Hematopoietic multipotent progenitor cell treated with erythropoietin and hydrocortisone succinate and interleukin-3 and kit ligand, for 17 days (in vitro differentiated cells): ENCODE results near the gene CAPN15.
A peak's percentile ranks its signal among the peaks of the same experiment; 100 is the strongest.

ENCODE experiments used
- DNase-seq: peaks from one replicate; pipeline ENCODE4 v3.0.0-alpha.2; 2015; ENCODE audit warnings: low spot score

CAPN15 gene

GRCh38 chr16:525520-526180 lies 1.9 kb upstream of the CAPN15 start:
- no peak for DNase-seq

- peak; percentile 50 for DNase-seq
Measured at GRCh38 chr16:526181-527014, 1.1 kb upstream of the CAPN15 start.

- peak; percentile 63 for DNase-seq
Measured at GRCh38 chr16:528111-529011, 849 bp downstream of the CAPN15 start.

GRCh38 chr16:529012-529575 lies 1.6 kb downstream of the CAPN15 start:
- DNase-seq = no peak

GRCh38 chr16:530111-530817 lies 2.8 kb downstream of the CAPN15 start:
- DNase-seq = no peak

- DNase-seq = no peak
Measured at GRCh38 chr16:531494-532125, 4.1 kb downstream of the CAPN15 start.

- DNase-seq = no peak
Measured at GRCh38 chr16:533391-534123, 6.0 kb downstream of the CAPN15 start.

GRCh38 chr16:534135-534534 lies 6.6 kb downstream of the CAPN15 start:
- no peak for DNase-seq

GRCh38 chr16:534856-535445 lies 7.4 kb downstream of the CAPN15 start:
- no peak for DNase-seq

GRCh38 chr16:535446-536405 lies 8.2 kb downstream of the CAPN15 start:
- peak; percentile 79 for DNase-seq

GRCh38 chr16:536746-537145 lies 9.2 kb downstream of the CAPN15 start:
- DNase-seq = no peak

- no peak for DNase-seq
Measured at GRCh38 chr16:537415-538335, 10.2 kb downstream of the CAPN15 start.

GRCh38 chr16:539901-540530 lies 12.5 kb downstream of the CAPN15 start:
- no peak for DNase-seq

- no peak for DNase-seq
Measured at GRCh38 chr16:540645-541340, 13.3 kb downstream of the CAPN15 start.

- DNase-seq = no peak
Measured at GRCh38 chr16:543301-544164, 16.0 kb downstream of the CAPN15 start.

GRCh38 chr16:544517-544916 lies 17.0 kb downstream of the CAPN15 start:
- no peak for DNase-seq
